GM19455 (cell line): Measurements from ENCODE around the gene STH.

Experiments used
- ATAC-seq: cut with Tn5 transposase; IDR thresholded peaks from one replicate; pipeline ENCODE4 v1.9.1; 2021; ENCODE audit not compliant: unreplicated experiment

Gene STH

GRCh38 chr17:45983614-45984310 is 15.3 kb upstream of the STH start:
- ATAC-seq: no peak

DNA sequence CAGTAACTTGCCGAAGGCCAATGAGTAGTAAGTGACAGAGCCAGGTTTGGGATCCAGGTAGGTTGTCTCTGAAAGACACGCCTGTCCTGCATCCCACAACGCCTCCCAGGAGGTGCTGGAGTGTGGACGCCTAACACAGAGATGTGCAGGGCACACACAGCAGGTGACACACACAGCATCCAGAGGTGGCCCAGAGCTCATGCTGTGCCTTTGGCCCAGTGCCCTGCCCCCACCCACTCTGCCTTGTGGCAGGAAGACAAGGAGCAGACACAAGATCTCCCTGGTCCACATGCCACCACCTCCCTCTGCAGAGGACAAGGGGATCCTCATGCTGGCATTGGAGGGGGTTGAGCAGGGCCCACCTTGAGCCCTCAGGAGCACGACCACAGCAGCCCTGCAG is 14.7 kb upstream of the STH start:
- no peak for ATAC-seq

GRCh38 chr17:45985447-45985846 is 13.6 kb upstream of the STH start:
- no peak for ATAC-seq

GRCh38 chr17:45986056-45986455 is 13.0 kb upstream of the STH start:
- ATAC-seq: no peak

DNA sequence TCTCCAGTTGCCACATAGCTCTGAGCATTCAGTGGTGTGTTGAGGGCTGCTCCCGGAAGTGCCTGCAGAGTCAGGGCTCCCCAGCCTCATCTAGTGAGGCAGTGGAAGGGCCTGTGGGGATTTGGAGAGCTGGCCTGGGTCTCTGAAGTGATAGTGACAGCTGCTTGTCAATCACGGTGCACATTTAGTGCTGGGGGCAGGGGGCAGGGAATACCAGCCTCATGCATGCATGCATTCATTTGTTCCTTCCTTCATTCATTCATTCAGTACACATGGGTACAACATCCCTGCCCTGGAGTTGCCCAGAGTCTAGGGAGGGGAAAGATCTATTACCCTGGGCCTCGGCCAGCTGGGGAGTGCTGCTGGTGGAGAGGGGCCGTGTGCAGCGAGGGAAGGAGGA is 11.3 kb upstream of the STH start:
- no peak for ATAC-seq

- no peak for ATAC-seq
Measured at GRCh38 chr17:45989759-45990158, 9.3 kb upstream of the STH start.

- ATAC-seq: no peak
Measured at GRCh38 chr17:45990886-45991285, 8.2 kb upstream of the STH start.

DNA sequence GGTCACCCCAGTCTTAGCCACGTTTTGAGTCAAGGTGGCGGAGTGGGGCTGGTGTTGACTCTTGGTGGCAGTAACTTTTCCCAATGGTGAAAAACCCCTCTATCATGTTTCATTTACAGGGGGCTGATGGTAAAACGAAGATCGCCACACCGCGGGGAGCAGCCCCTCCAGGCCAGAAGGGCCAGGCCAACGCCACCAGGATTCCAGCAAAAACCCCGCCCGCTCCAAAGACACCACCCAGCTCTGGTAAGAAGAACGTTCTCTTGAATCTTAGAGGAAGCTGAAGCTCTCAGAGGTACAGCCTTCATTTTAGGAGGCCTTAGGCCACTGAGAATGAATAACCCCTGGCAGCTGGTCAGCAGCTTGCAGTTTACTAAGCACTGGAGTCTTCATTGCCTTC is 7.7 kb upstream of the STH start:
- ATAC-seq: no peak

DNA sequence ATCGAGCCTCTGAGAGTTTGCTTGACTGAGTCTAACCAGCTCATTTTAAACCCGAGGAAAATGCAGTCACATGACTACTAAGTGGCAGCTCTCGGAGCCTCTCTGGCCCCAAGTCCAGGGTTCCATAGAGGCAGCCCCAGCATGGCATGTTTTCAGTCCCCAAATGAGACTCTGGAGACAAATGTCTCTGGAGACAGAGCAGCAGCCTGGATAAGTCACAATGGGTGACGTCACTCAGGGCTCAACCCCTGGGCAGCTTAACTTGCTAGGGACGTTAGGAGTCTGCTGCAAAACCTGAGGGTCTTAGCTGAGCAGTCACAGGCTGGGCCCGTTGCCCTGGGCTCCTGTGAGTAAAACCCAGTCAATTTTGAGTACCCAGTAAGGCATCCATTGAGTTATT is 6.9 kb upstream of the STH start:
- ATAC-seq: no peak

DNA sequence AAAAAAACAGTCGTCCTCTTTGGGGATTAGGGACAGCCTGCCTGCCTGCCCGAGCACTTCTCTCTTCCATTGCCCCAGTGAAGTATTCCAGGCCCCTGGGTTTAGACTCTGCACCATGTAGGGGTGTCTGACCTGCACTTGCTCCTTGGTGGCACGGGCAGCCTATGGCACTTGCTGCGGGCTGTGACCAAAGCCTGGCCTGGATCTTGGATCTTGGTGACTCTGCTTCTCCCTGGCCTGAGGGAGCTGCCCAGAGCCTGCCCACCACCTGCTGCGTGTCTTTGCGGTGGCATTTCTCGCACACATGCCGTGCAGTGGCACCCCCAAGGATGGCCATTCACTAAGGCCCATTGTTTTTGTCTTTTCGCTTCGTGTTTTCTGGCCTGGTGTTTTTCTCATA is 6.1 kb upstream of the STH start:
- ATAC-seq: no peak

GRCh38 chr17:45993962-45994627 is 5.0 kb upstream of the STH start:
- ATAC-seq: no peak

DNA sequence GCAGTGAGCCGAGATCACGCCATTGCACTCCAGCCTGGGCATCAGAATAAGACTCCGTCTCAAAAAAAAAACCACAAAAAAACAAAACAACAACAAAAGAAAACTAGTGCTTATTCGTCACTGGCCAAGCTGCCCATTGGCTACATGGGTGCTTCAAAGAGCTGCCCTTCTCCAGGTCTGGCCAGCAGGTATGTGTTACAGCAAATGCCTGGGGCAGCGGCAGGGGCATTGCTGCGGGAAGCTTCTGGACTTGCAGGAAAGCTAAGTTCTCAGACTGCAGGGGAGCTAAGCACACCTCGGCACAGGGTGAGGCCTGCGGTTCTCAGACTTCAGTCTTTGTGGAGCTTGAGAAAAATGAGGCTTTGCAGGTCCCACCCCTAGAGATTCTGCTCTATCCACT is 4.1 kb upstream of the STH start:
- ATAC-seq: no peak

- no peak for ATAC-seq
Measured at GRCh38 chr17:45995627-45996270, 3.3 kb upstream of the STH start.

GRCh38 chr17:45996282-45996937 is 2.6 kb upstream of the STH start:
- no peak for ATAC-seq

DNA sequence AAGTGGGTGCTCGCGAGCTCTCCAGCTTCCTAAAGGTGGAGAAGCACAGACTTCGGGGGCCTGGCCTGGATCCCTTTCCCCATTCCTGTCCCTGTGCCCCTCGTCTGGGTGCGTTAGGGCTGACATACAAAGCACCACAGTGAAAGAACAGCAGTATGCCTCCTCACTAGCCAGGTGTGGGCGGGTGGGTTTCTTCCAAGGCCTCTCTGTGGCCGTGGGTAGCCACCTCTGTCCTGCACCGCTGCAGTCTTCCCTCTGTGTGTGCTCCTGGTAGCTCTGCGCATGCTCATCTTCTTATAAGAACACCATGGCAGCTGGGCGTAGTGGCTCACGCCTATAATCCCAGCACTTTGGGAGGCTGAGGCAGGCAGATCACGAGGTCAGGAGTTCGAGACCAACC is 1.9 kb upstream of the STH start:
- no peak for ATAC-seq

- no peak for ATAC-seq
Measured at GRCh38 chr17:45997624-45998023, 1.4 kb upstream of the STH start.

DNA sequence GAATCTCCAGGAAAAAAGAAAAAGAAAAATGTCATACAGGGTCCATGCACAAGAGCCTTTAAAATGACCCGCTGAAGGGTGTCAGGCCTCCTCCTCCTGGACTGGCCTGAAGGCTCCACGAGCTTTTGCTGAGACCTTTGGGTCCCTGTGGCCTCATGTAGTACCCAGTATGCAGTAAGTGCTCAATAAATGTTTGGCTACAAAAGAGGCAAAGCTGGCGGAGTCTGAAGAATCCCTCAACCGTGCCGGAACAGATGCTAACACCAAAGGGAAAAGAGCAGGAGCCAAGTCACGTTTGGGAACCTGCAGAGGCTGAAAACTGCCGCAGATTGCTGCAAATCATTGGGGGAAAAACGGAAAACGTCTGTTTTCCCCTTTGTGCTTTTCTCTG is 845 bp downstream of the STH start:
- ATAC-seq: no peak

GRCh38 chr17:46000292-46000691 is 1.2 kb downstream of the STH start:
- ATAC-seq: no peak

DNA sequence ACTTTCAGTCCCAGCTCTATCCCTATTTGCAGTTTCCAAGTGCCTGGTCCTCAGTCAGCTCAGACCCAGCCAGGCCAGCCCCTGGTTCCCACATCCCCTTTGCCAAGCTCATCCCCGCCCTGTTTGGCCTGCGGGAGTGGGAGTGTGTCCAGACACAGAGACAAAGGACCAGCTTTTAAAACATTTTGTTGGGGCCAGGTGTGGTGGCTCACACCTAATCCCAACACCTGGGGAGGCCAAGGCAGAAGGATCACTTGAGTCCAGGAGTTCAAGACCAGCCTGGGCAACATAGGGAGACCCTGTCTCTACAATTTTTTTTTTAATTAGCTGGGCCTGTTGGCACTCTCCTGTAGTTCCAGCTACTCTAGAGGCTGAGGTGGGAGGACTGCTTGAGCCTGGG is 1.7 kb downstream of the STH start:
- no peak for ATAC-seq

GRCh38 chr17:46001390-46002310 is 2.6 kb downstream of the STH start:
- no peak for ATAC-seq
